HG03571 (cell line): ENCODE measurements around the gene C12orf75.
A peak's percentile ranks its signal among the peaks of the same experiment; 100 is the strongest.
"Not testable (repeated sequence)": the region's sequence is repeated elsewhere in the genome, so short reads cannot be mapped to it uniquely, and the experiment has no call there.

Source experiments
- ATAC-seq: cut with Tn5 transposase; IDR thresholded peaks from one replicate; pipeline ENCODE4 v1.9.1; 2021; ENCODE audit not compliant: unreplicated experiment

The C12orf75 gene

GRCh38 chr12:105330283-105330930 is at the start of gene C12orf75:
Gene C12orf75 (plus strand): TSS chr12:105330691. CDS start chr12:105330892, 201 bp downstream.
- peak; percentile 87 for ATAC-seq

GRCh38 chr12:105280966-105281693 is 49.4 kb upstream of the C12orf75 start:
- no peak for ATAC-seq

GRCh38 chr12:105281694-105282049 is 48.8 kb upstream of the C12orf75 start:
- ATAC-seq, result no peak

- ATAC-seq, result no peak
Observed at GRCh38 chr12:105285378-105285777, 45.1 kb upstream of the C12orf75 start.

- no peak for ATAC-seq
Observed at GRCh38 chr12:105287408-105287807, 43.1 kb upstream of the C12orf75 start.

GRCh38 chr12:105288311-105288996 is 42.0 kb upstream of the C12orf75 start:
- no peak for ATAC-seq

GRCh38 chr12:105289114-105289904 is 41.2 kb upstream of the C12orf75 start:
- no peak for ATAC-seq

- no peak for ATAC-seq
Observed at GRCh38 chr12:105291531-105291930, 39.0 kb upstream of the C12orf75 start.

- no peak for ATAC-seq
Observed at GRCh38 chr12:105292705-105293104, 37.8 kb upstream of the C12orf75 start.

GRCh38 chr12:105293187-105293586 is 37.3 kb upstream of the C12orf75 start:
- no peak for ATAC-seq

- ATAC-seq, result no peak
Observed at GRCh38 chr12:105294161-105294560, 36.3 kb upstream of the C12orf75 start.

GRCh38 chr12:105294886-105295479 is 35.5 kb upstream of the C12orf75 start:
- ATAC-seq, result no peak

- ATAC-seq, result no peak
Observed at GRCh38 chr12:105296116-105297089, 34.1 kb upstream of the C12orf75 start.

- ATAC-seq, result no peak
Observed at GRCh38 chr12:105300883-105301282, 29.6 kb upstream of the C12orf75 start.

GRCh38 chr12:105301696-105302095 is 28.8 kb upstream of the C12orf75 start:
- ATAC-seq, result no peak

GRCh38 chr12:105302986-105303385 is 27.5 kb upstream of the C12orf75 start:
- ATAC-seq, result not testable (repeated sequence)

- not testable (repeated sequence) for ATAC-seq
Observed at GRCh38 chr12:105304626-105305025, 25.9 kb upstream of the C12orf75 start.

GRCh38 chr12:105307601-105308314 is 22.7 kb upstream of the C12orf75 start:
- ATAC-seq, result not testable (repeated sequence)

GRCh38 chr12:105308839-105309238 is 21.7 kb upstream of the C12orf75 start:
- not testable (repeated sequence) for ATAC-seq
